HepG2 (cell line): Measurements from ENCODE around the gene RPS23. TPM values are rescaled to one million over a fixed set of nuclear protein-coding genes. Genes with fewer than 3 reads are reported as not detected.

Experiments used
- CENPBD1 ChIP-seq: sonication (generic); formaldehyde crosslinking; IDR thresholded peaks from 2 replicates; pipeline ENCODE4 v1.8.0; 2022; ENCODE audit warnings: missing genetic modification reagents, low read depth, mild to moderate bottlenecking, borderline replicate concordance
- DMAP1 ChIP-seq: IDR thresholded peaks from 2 replicates; pipeline ENCODE4 v1.6.1; 2016
- DNMT1 ChIP-seq: sonication (generic); formaldehyde crosslinking; IDR thresholded peaks from 2 replicates; pipeline ENCODE4 v1.5.1; 2020; ENCODE audit warnings: mild to moderate bottlenecking, missing genetic modification reagents
- FOXM1 ChIP-seq: sonication (generic); formaldehyde crosslinking; IDR thresholded peaks from 2 replicates; pipeline ENCODE4 v1.5.0; 2020; ENCODE audit warnings: missing genetic modification reagents
- GABPA ChIP-seq, 2 experiments: IDR thresholded peaks; 2 replicates each; pipeline ENCODE4 v1.6.1; 2011 to 2016; ENCODE audit warnings: low read depth in 2 of 2, low read length in 1 of 2, missing biosample characterization in 1 of 2, missing genetic modification characterization in 1 of 2
- KDM6A ChIP-seq: IDR thresholded peaks from 2 replicates; pipeline ENCODE4 v1.6.1; 2016; ENCODE audit warnings: low read depth
- LRRFIP1 ChIP-seq: sonication (generic); formaldehyde crosslinking; conservative IDR thresholded peaks from 2 replicates; pipeline ENCODE4 v1.4.0; 2020; ENCODE audit warnings: missing genetic modification reagents
- MAF1 ChIP-seq: sonication (generic); formaldehyde crosslinking; IDR thresholded peaks from 2 replicates; pipeline ENCODE4 v1.5.0; 2020; ENCODE audit warnings: missing genetic modification reagents, borderline replicate concordance
- NFAT5 ChIP-seq: sonication (generic); formaldehyde crosslinking; IDR thresholded peaks from 2 replicates; pipeline ENCODE4 v1.4.0; 2020; ENCODE audit warnings: missing genetic modification reagents
- PPARG ChIP-seq: conservative IDR thresholded peaks from 2 replicates; pipeline ENCODE4 v1.6.1; 2016; ENCODE audit warnings: missing biosample characterization, missing genetic modification reagents
- REL ChIP-seq: sonication (generic); formaldehyde crosslinking; conservative IDR thresholded peaks from 2 replicates; pipeline ENCODE4 v1.8.0; 2022; ENCODE audit warnings: mild to moderate bottlenecking, missing genetic modification reagents, moderate library complexity
- SMC3 ChIP-seq: IDR thresholded peaks from 2 replicates; pipeline ENCODE4 v1.6.1; 2011; ENCODE audit warnings: low read length, improper control_type of control experiment
- SRY ChIP-seq: sonication (generic); formaldehyde crosslinking; IDR thresholded peaks from 2 replicates; pipeline ENCODE4 v1.8.0; 2022; ENCODE audit warnings: mild to moderate bottlenecking, missing genetic modification reagents
- SUZ12 ChIP-seq: fragments of 150-350 bp; IDR thresholded peaks from 2 replicates; pipeline ENCODE4 v1.6.1; 2014; ENCODE audit warnings: low read depth, low read length
- ZFAT ChIP-seq: sonication (generic); formaldehyde crosslinking; conservative IDR thresholded peaks from 2 replicates; pipeline ENCODE4 v1.8.1; 2023; ENCODE audit warnings: missing genetic modification reagents, inconsistent platforms
- ZNF124 ChIP-seq: sonication (generic); formaldehyde crosslinking; IDR thresholded peaks from 2 replicates; pipeline ENCODE4 v1.4.0; 2020; ENCODE audit warnings: missing genetic modification reagents
- ZNF256 ChIP-seq: sonication (generic); formaldehyde crosslinking; conservative IDR thresholded peaks from 2 replicates; pipeline ENCODE4 v1.4.0; 2020; ENCODE audit warnings: missing genetic modification reagents
- ZNF350 ChIP-seq: sonication (generic); formaldehyde crosslinking; IDR thresholded peaks from 2 replicates; pipeline ENCODE4 v1.4.0; 2020; ENCODE audit warnings: mild to moderate bottlenecking, low read depth, missing genetic modification reagents, borderline replicate concordance
- ZNF670 ChIP-seq: sonication (generic); formaldehyde crosslinking; IDR thresholded peaks from 2 replicates; pipeline ENCODE4 v1.8.0; 2022; ENCODE audit warnings: mild to moderate bottlenecking, missing genetic modification reagents, borderline replicate concordance
- polyA plus RNA-seq, 8 experiments: library from polyadenylated mRNA; depleted of rRNA in 3 of 8; stranded (reverse) in 7 of 8; unstranded in 1 of 8; fragments of >200 nt; fragmentation: Illumina TruSeq in 4 of 8; extraction: Trizol in 4 of 8; gene quantifications; 2 replicates each; pipeline versions ENCODE4 v1.2.1 to v1.2.3, GENCODE V29; 2011 to 2016; ENCODE audit warnings: low read depth in 4 of 8, missing spikeins in 1 of 8, mixed read lengths in 1 of 8; ENCODE audit not compliant: insufficient read depth in 1 of 8
- total RNA-seq, 5 experiments: library from RNA; depleted of rRNA; stranded (reverse); fragments of >200 nt; fragmentation: Illumina TruSeq; extraction: Trizol; gene quantifications; 2 replicates each; pipeline ENCODE4 v1.2.3, GENCODE V29; 2016; ENCODE audit warnings: low read depth in 1 of 5

The RPS23 gene
- total and polyA plus RNA-seq, 2 of the 13 experiments (the other 11 are each of a cell fraction or from before 2014, with no cell fraction given) = 3,088 to 3,235 TPM

- TF ChIP-seq CENPBD1 = no peak
- peak; percentile 78 for TF ChIP-seq ZNF256
- TF ChIP-seq ZNF670 (CRISPR knock-in tag) = peak; percentile 48; the same call in 1 of the 2 replicates
- no peak; the same call in 1 of the 2 replicates for TF ChIP-seq PPARG (CRISPR knock-in tag)
- TF ChIP-seq GABPA (IDR thresholded peaks at IDR 0.05; ENCODE audit: low read depth, low read length) = peak; percentile 56
- peak; percentile 86 for TF ChIP-seq GABPA (CRISPR knock-in tag; IDR thresholded peaks at IDR 0.05; ENCODE audit: low read depth)
- TF ChIP-seq MAF1 (CRISPR knock-in tag) = peak; percentile 86; the same call in 1 of the 2 replicates
- TF ChIP-seq ZNF124 = no peak
- 0 out of 2 replicates have a peak, but pooled peaks have one; percentile 20 for TF ChIP-seq REL (CRISPR knock-in tag)
- TF ChIP-seq NFAT5 = peak; percentile 73; the same call in 1 of the 2 replicates
- no peak for TF ChIP-seq DNMT1 (CRISPR knock-in tag)
- TF ChIP-seq SUZ12 = 0 out of 2 replicates have a peak, but pooled peaks have one; percentile 1
- peak; percentile 96 for TF ChIP-seq DMAP1
- TF ChIP-seq LRRFIP1 (CRISPR knock-in tag) = no peak
- peak; percentile 71 for TF ChIP-seq ZNF350 (CRISPR knock-in tag)
- TF ChIP-seq FOXM1 (CRISPR knock-in tag) = peak; percentile 66; the same call in 1 of the 2 replicates
- TF ChIP-seq KDM6A = no peak
- no peak for TF ChIP-seq SMC3
- TF ChIP-seq ZFAT (CRISPR knock-in tag) = peak; percentile 86; the same call in 1 of the 2 replicates
- TF ChIP-seq SRY (CRISPR knock-in tag) = no peak
Observed at GRCh38 chr5:82277987-82278710, at the start of gene RPS23 (continued).
